Fibroblast of skin of left biceps (primary cell): Measurements from ENCODE around the gene SNAPC1.

Source experiments
- DNase-seq, 2 experiments: peaks; one replicate each; pipeline ENCODE4 v3.0.0-alpha.2; 2013; ENCODE audit warnings: low read depth in 2 of 2

The SNAPC1 gene

GRCh38 chr14:61812347-61813095 lies 50.3 kb downstream of the SNAPC1 start, which contains the start of gene SYT16:
SYT16 (plus strand) TSS chr14:61812703.
- no peak for DNase-seq

GRCh38 chr14:61813096-61813606 lies 50.9 kb downstream of the SNAPC1 start:
- DNase-seq, result no peak

GRCh38 chr14:61822458-61822857 lies 60.2 kb downstream of the SNAPC1 start:
- DNase-seq, result no peak

- DNase-seq, result no peak
These were observed 70.6 kb downstream of the SNAPC1 start for GRCh38 chr14:61832783-61833182.

- DNase-seq, result no peak
These were observed 74.0 kb downstream of the SNAPC1 start for GRCh38 chr14:61836184-61836583.

GRCh38 chr14:61836807-61837206 lies 74.6 kb downstream of the SNAPC1 start:
- DNase-seq, result no peak

GRCh38 chr14:61837336-61838229 lies 75.4 kb downstream of the SNAPC1 start:
- DNase-seq, result peak; percentile 36 to 42

- no peak for DNase-seq
These were observed 76.5 kb downstream of the SNAPC1 start for GRCh38 chr14:61838661-61839245.

GRCh38 chr14:61839507-61839906 lies 77.3 kb downstream of the SNAPC1 start:
- no peak for DNase-seq

- DNase-seq, result no peak
These were observed 78.9 kb downstream of the SNAPC1 start for GRCh38 chr14:61841145-61841544.
